GM04504 (cell line): ENCODE data around the gene USP54.

ENCODE experiments used
- DNase-seq: peaks from one replicate; pipeline ENCODE4 v3.0.0-alpha.2; 2012; ENCODE audit warnings: low read depth

USP54 gene

GRCh38 chr10:73467206-73467605, 123.9 kb downstream of the USP54 start:
- DNase-seq: no peak

- no peak for DNase-seq
Observed at GRCh38 chr10:73465978-73466726, 125.0 kb downstream of the USP54 start.

- DNase-seq: no peak
Observed at GRCh38 chr10:73460897-73461296, 130.2 kb downstream of the USP54 start.

- no peak for DNase-seq
Observed at GRCh38 chr10:73459683-73460314, 131.3 kb downstream of the USP54 start.

- DNase-seq: no peak
Observed at GRCh38 chr10:73456187-73456890, 134.8 kb downstream of the USP54 start.

- no peak for DNase-seq
Observed at GRCh38 chr10:73449113-73449512, 142.0 kb downstream of the USP54 start.

- DNase-seq: no peak
Observed at GRCh38 chr10:73448384-73448783, 142.8 kb downstream of the USP54 start.
